22Rv1 (cell line): ENCODE measurements around the gene PPP3CA.

Experiments used
- H3K27ac ChIP-seq: fragments of 450-650 bp; 2 replicates; pipeline ENCODE4 v1.5.1; 2017
- ZFX ChIP-seq: fragments of 450-650 bp; IDR thresholded peaks from 2 replicates; pipeline ENCODE4 v1.6.1; 2017; ENCODE audit warnings: antibody characterized with exemption, borderline replicate concordance
- TF ChIP-seq, protein P1 (sequence below): fragments of 450-650 bp; IDR thresholded peaks from 2 replicates; pipeline ENCODE4 v1.5.1; 2017; ENCODE audit warnings: mild to moderate bottlenecking

PPP3CA gene

DNA sequence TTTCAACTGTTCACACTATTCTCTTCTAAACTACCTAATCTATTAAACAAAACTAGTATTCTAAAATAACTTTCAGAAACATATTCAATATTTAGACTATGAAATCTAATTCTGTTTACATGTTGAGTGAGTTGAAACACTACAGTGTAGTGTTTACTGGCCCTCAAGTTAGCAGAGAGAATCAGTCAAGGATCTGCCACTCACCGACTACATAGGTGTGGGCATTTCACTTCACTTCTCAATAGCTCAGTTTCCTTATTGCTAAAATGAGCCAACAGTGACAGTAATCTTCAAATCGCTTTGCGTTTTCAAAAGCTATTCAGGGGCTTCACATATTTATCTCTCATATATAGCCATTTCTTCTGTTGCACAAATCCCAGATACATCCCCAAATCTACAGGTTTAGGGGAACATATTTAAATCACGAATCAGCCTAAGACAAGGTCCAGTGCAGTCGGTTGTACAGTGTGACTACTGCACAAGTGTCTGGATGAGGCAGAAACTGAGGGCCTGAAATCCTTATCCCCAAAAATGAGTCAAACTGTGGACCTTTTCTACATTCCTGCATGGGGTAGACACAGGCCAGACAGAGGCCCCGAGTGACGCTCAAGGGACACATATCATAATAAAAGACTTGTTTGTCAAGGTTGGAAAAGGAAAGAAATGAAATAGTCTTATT, 129.8 kb downstream of the PPP3CA start:
- H3K27ac ChIP-seq, result peak overlapping the region; percentile 97
- TF ChIP-seq ZFX, result no peak
- TF ChIP-seq, protein P1, sequence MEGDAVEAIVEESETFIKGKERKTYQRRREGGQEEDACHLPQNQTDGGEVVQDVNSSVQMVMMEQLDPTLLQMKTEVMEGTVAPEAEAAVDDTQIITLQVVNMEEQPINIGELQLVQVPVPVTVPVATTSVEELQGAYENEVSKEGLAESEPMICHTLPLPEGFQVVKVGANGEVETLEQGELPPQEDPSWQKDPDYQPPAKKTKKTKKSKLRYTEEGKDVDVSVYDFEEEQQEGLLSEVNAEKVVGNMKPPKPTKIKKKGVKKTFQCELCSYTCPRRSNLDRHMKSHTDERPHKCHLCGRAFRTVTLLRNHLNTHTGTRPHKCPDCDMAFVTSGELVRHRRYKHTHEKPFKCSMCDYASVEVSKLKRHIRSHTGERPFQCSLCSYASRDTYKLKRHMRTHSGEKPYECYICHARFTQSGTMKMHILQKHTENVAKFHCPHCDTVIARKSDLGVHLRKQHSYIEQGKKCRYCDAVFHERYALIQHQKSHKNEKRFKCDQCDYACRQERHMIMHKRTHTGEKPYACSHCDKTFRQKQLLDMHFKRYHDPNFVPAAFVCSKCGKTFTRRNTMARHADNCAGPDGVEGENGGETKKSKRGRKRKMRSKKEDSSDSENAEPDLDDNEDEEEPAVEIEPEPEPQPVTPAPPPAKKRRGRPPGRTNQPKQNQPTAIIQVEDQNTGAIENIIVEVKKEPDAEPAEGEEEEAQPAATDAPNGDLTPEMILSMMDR, result no peak

DNA sequence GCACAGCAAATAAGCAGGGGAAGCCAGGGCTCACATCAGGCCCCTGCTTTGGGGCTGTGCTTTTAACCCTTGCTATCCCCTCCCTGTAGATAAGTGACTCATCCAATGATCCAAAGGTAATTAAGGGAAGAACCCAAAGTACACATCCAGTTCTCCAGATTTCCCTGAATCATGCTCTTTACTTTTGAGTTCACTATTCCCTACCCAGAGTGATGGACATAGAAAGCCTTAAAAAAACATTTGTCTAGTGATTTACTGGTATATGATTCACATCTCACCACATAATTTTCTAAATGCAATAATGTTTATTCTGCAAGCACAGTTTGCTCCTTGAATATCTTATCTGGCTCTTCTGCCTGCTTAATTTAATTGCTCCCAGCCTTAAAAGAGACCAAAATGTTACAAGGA, 136.2 kb downstream of the PPP3CA start:
- peak overlapping the region; percentile 97 for H3K27ac ChIP-seq

DNA sequence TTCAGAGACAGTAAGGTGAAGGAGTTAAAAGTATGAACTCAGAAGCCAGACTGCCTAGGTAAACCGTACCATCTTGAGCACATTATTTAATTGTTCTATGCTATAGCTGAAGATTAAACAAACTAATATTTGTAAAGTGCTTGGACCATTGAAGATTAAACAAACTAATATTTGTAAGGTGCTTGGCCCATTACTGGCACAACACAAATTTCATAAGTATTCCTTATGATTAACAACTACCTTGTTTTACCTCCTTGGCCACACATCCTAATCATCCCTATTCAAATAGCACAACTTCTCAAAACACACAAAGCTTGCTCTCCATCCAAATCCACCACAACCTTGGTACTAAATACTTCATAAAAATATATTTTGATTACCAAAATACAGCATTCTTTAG, 137.0 kb downstream of the PPP3CA start:
- TF ChIP-seq, protein P1, result no peak
- no peak for TF ChIP-seq ZFX
- peak overlapping the region; percentile 97 for H3K27ac ChIP-seq

More for the DNA sequence above, 136.2 kb downstream of the PPP3CA start:
- no peak for TF ChIP-seq ZFX
- TF ChIP-seq, protein P1, result no peak

DNA sequence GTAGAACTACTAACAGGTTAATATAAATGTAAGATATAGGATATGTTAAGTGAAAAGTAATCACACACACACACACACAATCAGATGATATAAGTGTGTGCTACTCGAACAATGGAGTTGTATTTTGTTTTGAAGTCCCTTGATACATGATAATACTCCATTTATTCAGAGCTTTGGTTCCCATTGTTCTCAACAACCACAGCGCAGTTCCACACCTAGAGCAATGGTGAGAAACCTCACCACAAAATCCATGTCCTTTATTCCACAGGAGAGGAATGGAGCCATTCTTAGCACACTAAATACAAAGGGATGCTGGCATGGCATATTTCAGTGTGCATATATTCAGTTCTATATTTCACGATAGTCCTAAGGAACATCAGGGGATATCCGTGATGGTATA, 139.2 kb downstream of the PPP3CA start:
- H3K27ac ChIP-seq, result peak overlapping the region; percentile 97
- TF ChIP-seq ZFX, result no peak
- TF ChIP-seq, protein P1, result no peak

DNA sequence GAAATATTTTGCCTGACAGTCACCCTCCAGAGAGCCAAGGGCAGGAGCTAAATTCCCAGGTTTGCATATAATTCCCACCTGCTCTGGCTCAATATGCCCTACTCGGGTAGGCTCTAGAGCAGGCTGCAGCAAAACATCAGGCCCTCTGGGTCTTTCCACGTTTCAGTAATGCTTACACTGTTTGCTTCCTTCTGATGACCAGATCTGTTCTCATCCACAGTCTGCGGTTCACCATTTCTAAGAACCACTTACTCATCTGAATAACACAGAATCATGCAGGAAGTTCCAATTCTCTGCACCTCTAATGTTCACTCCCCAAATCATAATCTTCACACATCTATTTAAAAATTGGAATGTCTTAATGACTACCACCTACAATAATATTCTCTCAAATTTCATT, 141.4 kb downstream of the PPP3CA start:
- peak overlapping the region; percentile 97 for H3K27ac ChIP-seq
- no peak for TF ChIP-seq ZFX
- TF ChIP-seq, protein P1, result no peak

DNA sequence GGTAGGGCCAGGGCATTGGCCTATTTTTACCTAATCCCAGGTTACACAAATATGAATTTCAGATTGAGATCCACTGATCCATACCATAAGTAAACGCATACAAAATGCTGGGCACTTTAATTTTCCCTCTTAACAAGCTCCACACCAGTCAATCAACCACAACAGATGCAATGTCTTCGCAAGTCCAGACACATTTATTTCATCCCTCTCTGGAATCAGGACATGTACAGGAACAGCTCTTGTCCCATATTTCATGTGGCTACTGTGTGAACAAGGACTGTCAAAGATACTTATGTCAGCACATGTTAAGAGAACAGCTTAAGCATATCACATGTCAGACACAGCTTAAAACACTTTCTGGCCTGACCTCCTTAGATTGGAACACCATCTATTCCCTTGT, 145.9 kb downstream of the PPP3CA start:
- TF ChIP-seq, protein P1, result no peak
- TF ChIP-seq ZFX, result no peak
- peak overlapping the region; percentile 97 for H3K27ac ChIP-seq

DNA sequence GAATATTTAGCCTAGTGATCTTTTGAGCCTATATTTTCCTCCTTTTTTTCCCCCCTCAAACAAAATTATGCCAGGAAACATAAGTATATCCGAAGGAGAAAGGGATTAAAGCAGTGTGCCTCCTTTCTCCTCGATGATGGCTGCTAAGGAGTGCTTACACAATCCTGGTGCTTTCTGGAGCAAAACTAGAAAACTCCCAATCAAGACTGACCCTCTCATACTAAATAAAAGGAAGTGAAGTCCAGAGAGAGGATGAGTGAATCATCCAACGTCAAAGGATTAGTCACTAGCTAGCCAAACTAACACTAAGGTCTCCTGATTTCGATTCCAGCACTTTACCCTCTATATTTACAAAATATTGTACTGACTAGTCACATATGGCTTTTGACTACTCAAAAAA, 146.8 kb downstream of the PPP3CA start:
- no peak for TF ChIP-seq ZFX
- TF ChIP-seq, protein P1, result no peak
- H3K27ac ChIP-seq, result peak overlapping the region; percentile 97
